K562 (cell line): ENCODE data around the gene CUL9. TPM values are rescaled to one million over a fixed set of nuclear protein-coding genes. Genes with fewer than 3 reads are reported as not detected.
A peak's percentile ranks its signal among the peaks of the same experiment; 100 is the strongest.

Experiments used
- BCOR ChIP-seq: fragments of 450-650 bp; IDR thresholded peaks from 2 replicates; pipeline ENCODE4 v1.6.1; 2016
- CCAR2 ChIP-seq: fragments of 200-400 bp; formaldehyde crosslinking; IDR thresholded peaks from 2 replicates; pipeline ENCODE4 v1.6.1; 2017; ENCODE audit warnings: mild to moderate bottlenecking, low read depth, low read length
- DACH1 ChIP-seq: fragments of 450-650 bp; IDR thresholded peaks from 2 replicates; pipeline ENCODE4 v1.6.1; 2018; ENCODE audit not compliant: partially characterized antibody
- E2F1 ChIP-seq: sonication (generic); formaldehyde crosslinking; IDR thresholded peaks from 2 replicates; pipeline ENCODE4 v1.8.1; 2023; ENCODE audit warnings: mild to moderate bottlenecking, missing genetic modification reagents, moderate library complexity
- HOXB6 ChIP-seq: fragments of 250-450 bp; sonication (Bioruptor Pico); IDR thresholded peaks from 2 replicates; pipeline ENCODE4 v1.5.1; 2022; ENCODE audit warnings: mild to moderate bottlenecking, borderline replicate concordance
- MEIS2 ChIP-seq: fragments of 450-650 bp; IDR thresholded peaks from 2 replicates; pipeline ENCODE4 v1.6.1; 2014; ENCODE audit warnings: mild to moderate bottlenecking; ENCODE audit not compliant: partially characterized antibody
- MTA1 ChIP-seq: fragments of 450-650 bp; IDR thresholded peaks from 2 replicates; pipeline ENCODE4 v1.6.1; 2017; ENCODE audit warnings: borderline replicate concordance
- NFE2L1 ChIP-seq: fragments of 450-650 bp; IDR thresholded peaks from 2 replicates; pipeline ENCODE4 v1.6.1; 2016; ENCODE audit warnings: missing genetic modification characterization, low read depth, mild to moderate bottlenecking, missing compliant biosample characterization, moderate library complexity, borderline replicate concordance
- NR1H2 ChIP-seq: sonication (generic); formaldehyde crosslinking; IDR thresholded peaks from 2 replicates; pipeline ENCODE4 v1.4.0; 2020; ENCODE audit warnings: mild to moderate bottlenecking, missing genetic modification reagents
- PATZ1 ChIP-seq: fragments of 250-450 bp; sonication (Bioruptor Pico); IDR thresholded peaks from 2 replicates; pipeline ENCODE4 v1.5.0; 2020; ENCODE audit warnings: mild to moderate bottlenecking, borderline replicate concordance
- PHB2 ChIP-seq: fragments of 450-650 bp; IDR thresholded peaks from 2 replicates; pipeline ENCODE4 v1.6.1; 2017; ENCODE audit warnings: low read depth
- PHTF2 ChIP-seq: fragments of 250-450 bp; sonication (Bioruptor Pico); IDR thresholded peaks from 2 replicates; pipeline ENCODE4 v1.5.0; 2021; ENCODE audit warnings: mild to moderate bottlenecking
- POLR2H ChIP-seq: IDR thresholded peaks from 2 replicates; pipeline ENCODE4 v1.6.1; 2016; ENCODE audit warnings: missing genetic modification characterization, low read depth, mild to moderate bottlenecking, control low read depth, missing compliant biosample characterization, moderate library complexity
- RBFOX2 ChIP-seq: fragments of 200-400 bp; formaldehyde crosslinking; IDR thresholded peaks from 2 replicates; pipeline ENCODE4 v1.6.1; 2017; ENCODE audit warnings: low read depth, mild to moderate bottlenecking, low read length, moderate library complexity
- RBM17 ChIP-seq: fragments of 200-400 bp; formaldehyde crosslinking; IDR thresholded peaks from 2 replicates; pipeline ENCODE4 v1.6.1; 2017; ENCODE audit warnings: low read depth, mild to moderate bottlenecking, low read length, borderline replicate concordance
- SAFB2 ChIP-seq: fragments of 200-400 bp; formaldehyde crosslinking; IDR thresholded peaks from 2 replicates; pipeline ENCODE4 v1.6.1; 2018; ENCODE audit warnings: borderline replicate concordance, low read length, low read depth, moderate library complexity; ENCODE audit not compliant: severe bottlenecking
- SIRT6 ChIP-seq: IDR thresholded peaks from one replicate; pipeline ENCODE4 v1.6.1; 2012; ENCODE audit warnings: low read depth, mild to moderate bottlenecking, control low read depth, inconsistent platforms, low read length, moderate library complexity
- SOX6 ChIP-seq: fragments of 450-650 bp; IDR thresholded peaks from 2 replicates; pipeline ENCODE4 v1.6.1; 2014; ENCODE audit warnings: mild to moderate bottlenecking
- TARDBP ChIP-seq: fragments of 450-650 bp; IDR thresholded peaks from 2 replicates; pipeline ENCODE4 v1.6.1; 2016
- TSC22D4 ChIP-seq: fragments of 450-650 bp; IDR thresholded peaks from 2 replicates; pipeline ENCODE4 v1.6.1; 2016; ENCODE audit warnings: missing genetic modification characterization, missing biosample characterization, control low read depth
- ZEB2 ChIP-seq: fragments of 450-650 bp; IDR thresholded peaks from 2 replicates; pipeline ENCODE4 v1.6.1; 2016
- ZNF253 ChIP-seq: fragments of 250-450 bp; sonication (Bioruptor Pico); conservative IDR thresholded peaks from 2 replicates; pipeline ENCODE4 v1.6.1; 2021; ENCODE audit warnings: mild to moderate bottlenecking
- ZNF274 ChIP-seq: IDR thresholded peaks from 2 replicates; pipeline ENCODE4 v1.6.1; 2011; ENCODE audit warnings: low read depth, mild to moderate bottlenecking, low read length, moderate library complexity, borderline replicate concordance
- ZNF445 ChIP-seq: fragments of 250-450 bp; sonication (Bioruptor Pico); IDR thresholded peaks from 2 replicates; pipeline ENCODE4 v1.4.0; 2020; ENCODE audit warnings: low read depth, mild to moderate bottlenecking, moderate library complexity
- ZNF696 ChIP-seq: fragments of 250-450 bp; sonication (Bioruptor Pico); conservative IDR thresholded peaks from 2 replicates; pipeline ENCODE4 v1.4.0; 2020; ENCODE audit warnings: mild to moderate bottlenecking, moderate library complexity
- ZNF75A ChIP-seq: fragments of 450-650 bp; formaldehyde crosslinking; IDR thresholded peaks from 2 replicates; pipeline ENCODE4 v1.4.0; 2020; ENCODE audit warnings: mild to moderate bottlenecking
- ZNF79 ChIP-seq: fragments of 250-450 bp; sonication (Bioruptor Pico); IDR thresholded peaks from 2 replicates; pipeline ENCODE4 v1.4.0; 2020; ENCODE audit warnings: low read depth, mild to moderate bottlenecking, moderate library complexity
- polyA plus RNA-seq, 8 experiments: library from polyadenylated mRNA; depleted of rRNA in 4 of 8; stranded (reverse) in 5 of 8; unstranded in 3 of 8; fragments of >200 nt; fragmentation: Nextera tagmentation in 2 of 8; fragmentation: Illumina TruSeq in 1 of 8; extraction: Ambion mirVana in 2 of 8; extraction: Trizol in 1 of 8; gene quantifications; 2 replicates each; pipeline versions ENCODE4 v1.2.1 to v1.2.3, GENCODE V29; 2011 to 2014; ENCODE audit warnings: inconsistent platforms in 1 of 8, missing spikeins in 1 of 8
- total RNA-seq, 7 experiments: library from RNA; depleted of rRNA in 6 of 7; stranded (reverse); fragments of >200 nt in 6 of 7; fragmentation: Illumina TruSeq in 2 of 7; extraction: Trizol in 2 of 7; gene quantifications; 2 replicates each; pipeline versions ENCODE4 v1.2.1 to v1.2.3, GENCODE V29; 2011 to 2021; ENCODE audit warnings: low replicate concordance in 1 of 7

The CUL9 gene
- total and polyA plus RNA-seq, 9 of the 15 experiments (the other 6 are each of a cell fraction or from before 2014, with no cell fraction given), result 0.50 to 20.7 (median 6.6) TPM

- TF ChIP-seq TARDBP, result no peak; the same call in 1 of the 2 replicates
- no peak for TF ChIP-seq PHB2
- no peak for TF ChIP-seq ZNF274
- 0 out of 2 replicates have a peak, but pooled peaks have one; percentile 26 for TF ChIP-seq ZNF79 (CRISPR knock-in tag)
- no peak for TF ChIP-seq TSC22D4 (tag)
- TF ChIP-seq BCOR, result peak; percentile 52; the same call in 1 of the 2 replicates
- no peak for TF ChIP-seq SAFB2
- no peak for TF ChIP-seq NFE2L1
- no peak; the same call in 1 of the 2 replicates for TF ChIP-seq ZEB2
- peak; percentile 81; the same call in 1 of the 2 replicates for TF ChIP-seq POLR2H (tag)
- no peak for TF ChIP-seq ZNF75A (CRISPR knock-in tag)
- TF ChIP-seq ZNF445 (CRISPR knock-in tag), result no peak
- TF ChIP-seq DACH1, result no peak
- peak; percentile 91 for TF ChIP-seq RBFOX2
- TF ChIP-seq MTA1, result no peak
- TF ChIP-seq E2F1 (CRISPR knock-in tag), result 0 out of 2 replicates have a peak, but pooled peaks have one; percentile 18
- TF ChIP-seq CCAR2, result no peak
- 0 out of 2 replicates have a peak, but pooled peaks have one; percentile 17 for TF ChIP-seq NR1H2 (CRISPR knock-in tag)
- peak; percentile 28 for TF ChIP-seq SOX6
- TF ChIP-seq PHTF2 (CRISPR knock-in tag), result no peak
- no peak for TF ChIP-seq ZNF253 (CRISPR knock-in tag)
- no peak for TF ChIP-seq ZNF696
- TF ChIP-seq RBM17, result no peak
- TF ChIP-seq SIRT6, result no peak
- TF ChIP-seq MEIS2, result peak; percentile 86
- no peak for TF ChIP-seq HOXB6 (CRISPR knock-in tag)
- TF ChIP-seq PATZ1 (CRISPR knock-in tag), result no peak
These were observed 10.9 kb upstream of the CUL9 start, which contains the start of gene SRF (continued) for GRCh38 chr6:43170931-43171706.
